Esophagus muscularis mucosa (tissue), 4 donors: ENCODE measurements around the gene C14orf119.

Source experiments
- CTCF ChIP-seq, 3 experiments: fragments of 200-600 bp in 2 of 3; fragments of 450-650 bp in 1 of 3; sonication (generic) in 2 of 3; IDR thresholded peaks; one replicate each; pipeline ENCODE4 v1.5.1; 2017 to 2019; ENCODE audit warnings: antibody characterized with exemption in 3 of 3, mild to moderate bottlenecking in 2 of 3, moderate library complexity in 1 of 3
- EP300 ChIP-seq: sonication (generic); formaldehyde crosslinking; IDR thresholded peaks from one replicate; pipeline ENCODE4 v1.6.1; 2017; ENCODE audit warnings: antibody characterized with exemption
- POLR2A ChIP-seq: fragments of 450-650 bp; IDR thresholded peaks from one replicate; pipeline ENCODE4 v1.6.1; 2017; ENCODE audit warnings: antibody characterized with exemption, moderate library complexity, mild to moderate bottlenecking, low read depth
- POLR2AphosphoS5 ChIP-seq, 2 donors: sonication (generic); formaldehyde crosslinking; IDR thresholded peaks; one replicate each; pipeline ENCODE4 v1.6.1; 2017; ENCODE audit warnings: antibody characterized with exemption in 2 of 2

GRCh38 chr14:23145794-23146350 lies 50.6 kb downstream of the C14orf119 start:
- TF ChIP-seq CTCF (IDR thresholded peaks at IDR 0.05): no peak
- TF ChIP-seq EP300: peak; percentile 84
- peak; percentile 77 to 83 for TF ChIP-seq POLR2AphosphoS5 (IDR thresholded peaks at IDR 0.05)
- no peak for TF ChIP-seq POLR2A
